Panc1 (cell line): ENCODE data around the gene BUB1. TPM values are rescaled to one million over a fixed set of nuclear protein-coding genes. Genes with fewer than 3 reads are reported as not detected.

ENCODE experiments used
- ATAC-seq: fragments of 200-7000 bp; cut with Tn5 transposase; 2 replicates; pipeline ENCODE4 v1.9.1; 2020; ENCODE audit warnings: mild to moderate bottlenecking, moderate library complexity
- BruUV-seq: library from RNA; stranded (reverse); fragments of 400-500 nt; replicated peaks from 2 replicates; lab custom pipeline; 2021; lab: Mats Ljungman, UMichigan
- CTCF ChIA-PET: fragments of 300-600 bp; sonication (Branson Sonifier 250); formaldehyde crosslinking; loops from one replicate; lab custom pipeline; 2022; ENCODE audit warnings: antibody characterized with exemption; lab: Charles Lee
- POLR2A ChIA-PET: fragments of 300-600 bp; sonication (Branson Sonifier 250); formaldehyde crosslinking; loops from one replicate; lab custom pipeline; 2022; ENCODE audit warnings: antibody characterized with exemption; lab: Charles Lee
- DNase-seq: peaks from one replicate; pipeline ENCODE4 v3.0.0-alpha.2; 2010; ENCODE audit warnings: low read depth, low spot score
- H3K27ac ChIP-seq: 2 replicates; pipeline ENCODE4 v1.5.1; 2011; ENCODE audit warnings: mild to moderate bottlenecking, low read length, inconsistent platforms
- H3K27me3 ChIP-seq: fragments of 200-500 bp; sonication (Bioruptor generic); 2 replicates; pipeline ENCODE4 v1.6.0; 2014; ENCODE audit warnings: low read length, inconsistent platforms; ENCODE audit not compliant: control insufficient read depth, insufficient read depth
- H3K36me3 ChIP-seq: fragments of 200-500 bp; sonication (Bioruptor generic); 2 replicates; pipeline ENCODE4 v1.5.1; 2014; ENCODE audit warnings: inconsistent platforms, mild to moderate bottlenecking, low read length, moderate library complexity; ENCODE audit not compliant: control insufficient read depth, insufficient read depth
- H3K4me1 ChIP-seq: 2 replicates; pipeline ENCODE4 v1.5.1; 2011; ENCODE audit warnings: inconsistent platforms, mild to moderate bottlenecking, low read length, moderate library complexity; ENCODE audit not compliant: control insufficient read depth, insufficient read depth
- H3K4me3 ChIP-seq, 2 experiments: 2 replicates each; pipeline ENCODE4 v1.5.1; 2011 to 2012; ENCODE audit warnings: low read depth in 2 of 2, low read length in 2 of 2, mild to moderate bottlenecking in 2 of 2, inconsistent platforms in 1 of 2, moderate library complexity in 1 of 2
- H3K9me3 ChIP-seq: fragments of 200-500 bp; sonication (Bioruptor generic); 2 replicates; pipeline ENCODE4 v1.5.1; 2014; ENCODE audit warnings: low read depth, mild to moderate bottlenecking, inconsistent platforms, low read length, moderate library complexity; ENCODE audit not compliant: control insufficient read depth, insufficient read depth
- CTCF ChIP-seq: fragments of 450-650 bp; IDR thresholded peaks from 2 replicates; pipeline ENCODE4 v1.5.1; 2017; ENCODE audit warnings: mild to moderate bottlenecking
- POLR2AphosphoS5 ChIP-seq: IDR thresholded peaks from 2 replicates; pipeline ENCODE4 v1.6.1; 2012; ENCODE audit warnings: mild to moderate bottlenecking, low read depth, low read length, moderate library complexity
- REST ChIP-seq, 2 experiments: IDR thresholded peaks; 2 replicates each; pipeline ENCODE4 v1.6.1; 2011 to 2012; ENCODE audit warnings: low read depth in 2 of 2, control low read depth in 1 of 2, low read length in 1 of 2, mild to moderate bottlenecking in 1 of 2, moderate library complexity in 1 of 2; ENCODE audit not compliant: insufficient read depth in 1 of 2
- SIN3A ChIP-seq: IDR thresholded peaks from 2 replicates; pipeline ENCODE4 v1.6.1; 2012; ENCODE audit warnings: low read depth, mild to moderate bottlenecking, low read length, moderate library complexity, borderline replicate concordance; ENCODE audit not compliant: insufficient read depth
- TCF7L2 ChIP-seq: IDR thresholded peaks from 2 replicates; pipeline ENCODE4 v1.6.1; 2011; ENCODE audit warnings: mild to moderate bottlenecking, low read depth, low read length, inconsistent platforms
- in situ Hi-C: cut with HindIII; loops from 2 replicates; pipeline ENCODE4 v1.10.0; 2016; ENCODE audit warnings: low sequenced_read_pairs, low pct_unique_long_range_greater_than_20kb
- intact Hi-C: fragments of 100-400 bp; cut with micrococcal nuclease; formaldehyde crosslinking; loops from one replicate; pipeline ENCODE4 v1.10.0; 2022; ENCODE audit not compliant: unreplicated experiment
- total RNA-seq: library from RNA; stranded (reverse); gene quantifications from one replicate; pipeline ENCODE4 v1.2.1, GENCODE V29; 2021; ENCODE audit not compliant: unreplicated experiment

Gene BUB1
- total RNA-seq, 1 experiment from 2014 or later: 91.2 TPM

- ATAC-seq (no peak), DNase-seq (no peak)
- Histone ChIP-seq H3K4me3 (no peak overlapping the region), H3K27ac (peak overlapping the region; percentile 7; the same call in 1 of the 2 replicates), H3K27me3 (no peaks in the 10 kb centered on the region), H3K4me1 (no peaks in the 10 kb centered on the region), H3K9me3 (no peaks in the 10 kb centered on the region), H3K36me3 (peaks cover 47% of the 10 kb centered on the region)
- in situ Hi-C loops (no loop called here), intact Hi-C loops (no loop called here)
- CTCF ChIA-PET: no interaction called here
- TF ChIP-seq SIN3A: no peak
- TF ChIP-seq TCF7L2: no peak
- no peak for TF ChIP-seq REST (IDR thresholded peaks at IDR 0.05; ENCODE audit: insufficient read depth in 1 of 2, low read depth in 2 of 2, low read length in 1 of 2)
- POLR2A ChIA-PET: no interaction called here
- no TSS peak for BruUV-seq
These were observed 30.1 kb downstream of the BUB1 start for GRCh38 chr2:110647777-110648176.

- ATAC-seq (no peak), DNase-seq (no peak)
- ChIA-PET POLR2A (no interaction called here), CTCF (no interaction called here)
- no peak overlapping the region for H3K4me3 ChIP-seq
- intact Hi-C loops (no loop called here), in situ Hi-C loops (no loop called here)
- no peak for TF ChIP-seq SIN3A
- TF ChIP-seq POLR2AphosphoS5: no peak
- TF ChIP-seq CTCF: no peak
- no peak for TF ChIP-seq REST (IDR thresholded peaks at IDR 0.05; ENCODE audit: insufficient read depth in 1 of 2, low read depth in 2 of 2, low read length in 1 of 2)
- TF ChIP-seq TCF7L2: no peak
- H3K9me3 ChIP-seq: no peaks in the 10 kb centered on the region
- peaks cover 49% of the 10 kb centered on the region for H3K36me3 ChIP-seq
- no peaks in the 10 kb centered on the region for H3K27me3 ChIP-seq
- BruUV-seq: no TSS peak
- no peak overlapping the region for H3K27ac ChIP-seq
- H3K4me1 ChIP-seq: no peaks in the 10 kb centered on the region
These were observed 32.2 kb downstream of the BUB1 start for GRCh38 chr2:110645616-110646015.
